ENCODE data around the gene GJA3.
"Not testable (repeated sequence)": the region's sequence is repeated elsewhere in the genome, so short reads cannot be mapped to it uniquely, and the experiment has no call there.

Gene GJA3

GRCh38 chr13:20182231-20182846 is 21.5 kb upstream of the GJA3 start:
- DNase-seq = peak; percentile 29

- DNase-seq = no peak
These were observed 20.3 kb upstream of the GJA3 start for GRCh38 chr13:20181188-20181587.

- no peak for DNase-seq
These were observed 17.3 kb upstream of the GJA3 start for GRCh38 chr13:20178156-20178555.

GRCh38 chr13:20177049-20177831 is 16.4 kb upstream of the GJA3 start:
- no peak for DNase-seq

- no peak for DNase-seq
These were observed 15.2 kb upstream of the GJA3 start for GRCh38 chr13:20175907-20176652.

GRCh38 chr13:20175406-20175794 is 14.5 kb upstream of the GJA3 start:
- DNase-seq = no peak

- DNase-seq = peak; percentile 68
These were observed 14.0 kb upstream of the GJA3 start for GRCh38 chr13:20174656-20175405.

- DNase-seq = no peak
These were observed 12.4 kb upstream of the GJA3 start for GRCh38 chr13:20173116-20173746.

GRCh38 chr13:20171364-20171763 is 10.5 kb upstream of the GJA3 start:
- no peak for DNase-seq

GRCh38 chr13:20170921-20171320 is 10.1 kb upstream of the GJA3 start:
- no peak for DNase-seq

GRCh38 chr13:20168396-20168795 is 7.5 kb upstream of the GJA3 start:
- DNase-seq = no peak

- DNase-seq = no peak
These were observed 4.8 kb upstream of the GJA3 start for GRCh38 chr13:20165417-20166257.

- DNase-seq = no peak
These were observed 1.1 kb upstream of the GJA3 start for GRCh38 chr13:20161951-20162300.

- peak; percentile 43 for DNase-seq
These were observed 561 bp upstream of the GJA3 start for GRCh38 chr13:20161275-20161950.

GRCh38 chr13:20159646-20160305 is 1.1 kb downstream of the GJA3 start:
- no peak for DNase-seq

GRCh38 chr13:20157151-20157796 is 3.6 kb downstream of the GJA3 start:
- no peak for DNase-seq

- DNase-seq = no peak
These were observed 4.2 kb downstream of the GJA3 start for GRCh38 chr13:20156702-20157101.

- not testable (repeated sequence) for DNase-seq
These were observed 7.6 kb downstream of the GJA3 start for GRCh38 chr13:20153290-20153689.

- no peak for DNase-seq
These were observed 9.2 kb downstream of the GJA3 start for GRCh38 chr13:20151612-20152011.

GRCh38 chr13:20151016-20151415 is 9.8 kb downstream of the GJA3 start:
- no peak for DNase-seq

Data from stimulated activated CD4-positive, alpha-beta T cell treated with anti-CD3 and anti-CD28 coated beads, Interleukin-12 subunit alpha, Interleukin-12 subunit beta, amount 100 ng/mL, for 4 hours (primary cell).